Measurements from ENCODE around the gene DSCAM.

DSCAM gene

DNA sequence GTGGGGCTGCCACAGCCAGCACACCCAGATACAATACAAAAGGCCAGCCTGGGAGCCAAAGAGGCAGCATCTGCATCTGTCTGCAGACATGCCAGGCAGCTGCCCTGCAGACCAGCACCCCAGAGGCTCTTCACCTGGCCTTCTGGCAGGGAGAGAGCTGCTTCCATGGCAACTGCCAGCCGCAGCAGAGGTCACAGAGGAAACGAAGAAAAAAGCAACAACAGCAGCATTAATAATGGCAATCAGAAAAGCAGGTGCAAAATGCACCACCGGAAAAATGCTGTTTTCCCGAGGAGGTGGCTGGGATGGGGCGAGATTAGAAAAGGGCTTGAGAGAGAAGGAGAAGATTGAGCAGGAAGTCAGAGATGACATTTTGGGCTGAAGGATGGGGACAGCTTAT lies 670.2 kb downstream of the DSCAM start:
- Histone ChIP-seq H3K27ac (ENCODE audit: low read length) (no peak overlapping the region), H3K9ac (ENCODE audit: low read length in 2 of 2) (no peak overlapping the region), H3K36me3 (ENCODE audit: control insufficient read depth in 2 of 2, insufficient read depth in 2 of 2, low read length in 2 of 2) (no peaks in the 10 kb centered on the region), H3K27me3 (ENCODE audit: control insufficient read depth in 1 of 2, insufficient read depth in 2 of 2, low read length in 2 of 2) (peaks cover 6 to 9% of the 10 kb centered on the region in 2 donors), H3K4me3 (ENCODE audit: low read length in 2 of 2) (no peak overlapping the region), H3K4me1 (ENCODE audit: control insufficient read depth, insufficient read depth, low read length) (no peaks in the 10 kb centered on the region), H3K9me3 (ENCODE audit: control insufficient read depth in 2 of 2, low read length in 2 of 2) (no peaks in the 10 kb centered on the region)

- peaks cover 6 to 9% of the 10 kb centered on the region in 2 donors for H3K27me3 ChIP-seq (ENCODE audit: control insufficient read depth in 1 of 2, insufficient read depth in 2 of 2, low read length in 2 of 2)
- no peaks in the 10 kb centered on the region for H3K4me1 ChIP-seq (ENCODE audit: control insufficient read depth, insufficient read depth, low read length)
- no peaks in the 10 kb centered on the region for H3K36me3 ChIP-seq (ENCODE audit: control insufficient read depth in 2 of 2, insufficient read depth in 2 of 2, low read length in 2 of 2)
- H3K4me3 ChIP-seq (ENCODE audit: low read length in 2 of 2) = no peak overlapping the region
- no peak overlapping the region for H3K27ac ChIP-seq (ENCODE audit: low read length)
- no peak overlapping the region for H3K9ac ChIP-seq (ENCODE audit: low read length in 2 of 2)
- no peaks in the 10 kb centered on the region for H3K9me3 ChIP-seq (ENCODE audit: control insufficient read depth in 2 of 2, low read length in 2 of 2)
Observed at GRCh38 chr21:40173816-40174215, 673.1 kb downstream of the DSCAM start.

DNA sequence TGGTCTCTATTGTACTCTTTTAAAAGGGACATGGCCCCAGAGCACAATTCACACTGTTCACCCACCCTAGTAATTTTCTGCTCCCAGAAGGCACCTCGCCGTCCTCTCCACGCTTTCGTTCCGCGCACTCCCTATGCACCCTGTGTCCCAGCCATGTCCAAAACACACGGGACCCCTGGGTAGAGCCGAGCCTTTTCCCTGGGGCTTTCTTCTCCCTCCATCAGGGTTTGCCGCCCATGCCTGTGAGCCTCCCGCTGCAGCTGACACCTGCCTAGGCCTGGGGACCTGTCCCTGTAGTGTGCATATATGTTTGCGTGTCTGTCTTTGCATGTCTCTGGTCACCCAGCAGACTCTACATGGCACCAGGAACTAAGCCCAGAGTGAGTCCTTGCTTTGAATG lies 677.0 kb downstream of the DSCAM start:
- Histone ChIP-seq H3K27ac (ENCODE audit: low read length) (no peak overlapping the region), H3K36me3 (ENCODE audit: control insufficient read depth in 2 of 2, insufficient read depth in 2 of 2, low read length in 2 of 2) (no peaks in the 10 kb centered on the region), H3K9me3 (ENCODE audit: control insufficient read depth in 2 of 2, low read length in 2 of 2) (no peaks in the 10 kb centered on the region), H3K4me1 (ENCODE audit: control insufficient read depth, insufficient read depth, low read length) (no peaks in the 10 kb centered on the region), H3K27me3 (ENCODE audit: control insufficient read depth in 1 of 2, insufficient read depth in 2 of 2, low read length in 2 of 2) (no peaks in the 10 kb centered on the region), H3K9ac (ENCODE audit: low read length in 2 of 2) (no peak overlapping the region), H3K4me3 (ENCODE audit: low read length in 2 of 2) (no peak overlapping the region)

DNA sequence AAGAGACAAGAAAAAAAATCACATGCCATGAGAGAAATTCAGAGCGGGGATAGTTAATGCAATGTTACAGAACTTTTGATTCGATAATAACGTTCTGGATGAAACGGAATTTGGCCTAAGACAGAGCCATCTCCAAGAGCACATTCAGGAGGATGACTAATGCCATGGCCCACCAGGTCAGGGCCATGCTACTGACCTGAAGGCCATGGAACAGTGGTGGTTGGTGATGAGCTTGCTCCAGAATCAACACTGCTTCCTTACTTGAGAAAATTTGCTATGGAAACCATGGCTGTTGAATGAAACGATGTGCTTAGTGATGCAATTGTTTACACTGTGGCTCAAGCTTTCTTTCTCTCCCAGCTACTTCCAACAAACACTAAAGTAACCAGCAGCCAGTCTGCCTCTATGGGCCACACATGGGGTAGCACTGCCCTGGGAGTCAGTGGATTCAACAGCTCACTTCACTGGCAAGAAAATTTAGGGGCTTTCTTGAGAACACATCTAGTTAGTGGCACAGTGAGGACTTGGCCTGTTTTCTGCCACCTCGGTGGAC lies 680.6 kb downstream of the DSCAM start:
- H3K27ac ChIP-seq (ENCODE audit: low read length) = no peak overlapping the region
- no peaks in the 10 kb centered on the region for H3K9me3 ChIP-seq (ENCODE audit: control insufficient read depth in 2 of 2, low read length in 2 of 2)
- H3K27me3 ChIP-seq (ENCODE audit: control insufficient read depth in 1 of 2, insufficient read depth in 2 of 2, low read length in 2 of 2) = peaks cover 0 to 4% of the 10 kb centered on the region in 2 donors
- H3K36me3 ChIP-seq (ENCODE audit: control insufficient read depth in 2 of 2, insufficient read depth in 2 of 2, low read length in 2 of 2) = no peaks in the 10 kb centered on the region
- no peaks in the 10 kb centered on the region for H3K4me1 ChIP-seq (ENCODE audit: control insufficient read depth, insufficient read depth, low read length)
- H3K4me3 ChIP-seq (ENCODE audit: low read length in 2 of 2) = no peak overlapping the region
- no peak overlapping the region for H3K9ac ChIP-seq (ENCODE audit: low read length in 2 of 2)

DNA sequence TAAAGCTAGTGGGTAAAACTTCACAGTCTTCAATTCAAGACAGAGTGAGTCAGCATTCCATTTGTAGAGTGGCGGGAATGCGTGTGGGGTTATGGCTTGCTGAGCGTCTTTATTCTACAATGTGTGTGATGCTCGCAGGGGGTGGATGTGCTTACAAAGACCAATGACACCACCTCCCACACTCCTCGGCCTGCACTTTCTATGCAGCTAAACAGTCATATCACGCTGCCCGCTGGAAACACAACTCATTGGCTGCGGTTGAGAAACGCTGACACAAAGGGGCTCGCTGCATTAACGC lies 681.2 kb downstream of the DSCAM start:
- Histone ChIP-seq H3K36me3 (ENCODE audit: control insufficient read depth in 2 of 2, insufficient read depth in 2 of 2, low read length in 2 of 2) (no peaks in the 10 kb centered on the region), H3K9ac (ENCODE audit: low read length in 2 of 2) (no peak overlapping the region), H3K27me3 (ENCODE audit: control insufficient read depth in 1 of 2, insufficient read depth in 2 of 2, low read length in 2 of 2) (peaks cover 0 to 4% of the 10 kb centered on the region in 2 donors), H3K27ac (ENCODE audit: low read length) (no peak overlapping the region), H3K4me3 (ENCODE audit: low read length in 2 of 2) (no peak overlapping the region), H3K9me3 (ENCODE audit: control insufficient read depth in 2 of 2, low read length in 2 of 2) (no peaks in the 10 kb centered on the region), H3K4me1 (ENCODE audit: control insufficient read depth, insufficient read depth, low read length) (no peaks in the 10 kb centered on the region)

- Histone ChIP-seq H3K36me3 (ENCODE audit: control insufficient read depth in 2 of 2, insufficient read depth in 2 of 2, low read length in 2 of 2) (no peaks in the 10 kb centered on the region), H3K4me3 (ENCODE audit: low read length in 2 of 2) (no peak overlapping the region), H3K9me3 (ENCODE audit: control insufficient read depth in 2 of 2, low read length in 2 of 2) (no peaks in the 10 kb centered on the region), H3K9ac (ENCODE audit: low read length in 2 of 2) (no peak overlapping the region), H3K27me3 (ENCODE audit: control insufficient read depth in 1 of 2, insufficient read depth in 2 of 2, low read length in 2 of 2) (peaks cover 0 to 4% of the 10 kb centered on the region in 2 donors), H3K4me1 (ENCODE audit: control insufficient read depth, insufficient read depth, low read length) (no peaks in the 10 kb centered on the region), H3K27ac (ENCODE audit: low read length) (no peak overlapping the region)
Observed at GRCh38 chr21:40164905-40165772, 681.8 kb downstream of the DSCAM start.

DNA sequence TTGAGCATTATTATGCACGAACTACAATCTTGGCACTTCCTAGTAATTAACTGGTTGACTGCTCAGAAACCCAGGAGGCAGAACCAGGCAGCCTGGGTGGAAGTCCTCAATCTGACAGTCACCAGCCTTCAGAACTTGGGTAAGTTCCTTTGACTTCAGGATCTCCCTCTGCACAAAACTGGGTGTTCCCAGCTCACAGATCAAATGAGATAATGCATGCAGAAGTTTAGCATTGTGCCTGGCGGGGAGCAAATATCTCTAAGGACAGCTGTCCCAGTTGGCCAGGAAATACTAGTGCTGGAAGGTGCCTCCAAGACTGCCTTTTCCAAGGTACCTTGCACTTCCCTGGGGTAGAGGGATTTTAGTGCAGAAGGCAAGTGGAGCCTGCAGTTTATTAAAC lies 684.9 kb downstream of the DSCAM start:
- no peak overlapping the region for H3K27ac ChIP-seq (ENCODE audit: low read length)
- peaks cover 0 to 4% of the 10 kb centered on the region in 2 donors for H3K27me3 ChIP-seq (ENCODE audit: control insufficient read depth in 1 of 2, insufficient read depth in 2 of 2, low read length in 2 of 2)
- H3K36me3 ChIP-seq (ENCODE audit: control insufficient read depth in 2 of 2, insufficient read depth in 2 of 2, low read length in 2 of 2) = no peaks in the 10 kb centered on the region
- no peaks in the 10 kb centered on the region for H3K9me3 ChIP-seq (ENCODE audit: control insufficient read depth in 2 of 2, low read length in 2 of 2)
- no peaks in the 10 kb centered on the region for H3K4me1 ChIP-seq (ENCODE audit: control insufficient read depth, insufficient read depth, low read length)
- no peak overlapping the region for H3K4me3 ChIP-seq (ENCODE audit: low read length in 2 of 2)
- H3K9ac ChIP-seq (ENCODE audit: low read length in 2 of 2) = no peak overlapping the region

DNA sequence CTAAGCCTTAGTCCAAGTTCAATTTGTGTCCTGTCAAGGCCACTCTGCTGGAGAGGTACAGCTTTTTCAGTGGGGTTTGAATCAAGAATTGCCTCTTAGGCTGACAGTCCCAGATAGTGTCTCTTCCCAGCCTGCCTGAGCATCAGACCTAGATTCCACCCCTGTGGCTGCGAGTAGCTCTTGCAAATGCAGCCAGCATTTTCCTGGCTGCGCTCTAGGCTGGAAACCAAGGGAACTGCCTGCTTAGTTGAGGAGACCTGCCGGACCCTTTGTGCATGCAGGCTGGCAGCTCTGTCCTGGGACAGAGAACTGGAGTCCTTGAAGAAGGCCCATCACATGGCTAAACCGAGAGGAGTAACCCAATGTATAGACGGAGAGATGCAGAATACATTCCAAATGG lies 686.0 kb downstream of the DSCAM start:
- H3K27me3 ChIP-seq (ENCODE audit: control insufficient read depth in 1 of 2, insufficient read depth in 2 of 2, low read length in 2 of 2) = peaks cover 0 to 4% of the 10 kb centered on the region in 2 donors
- H3K4me1 ChIP-seq (ENCODE audit: control insufficient read depth, insufficient read depth, low read length) = no peaks in the 10 kb centered on the region
- no peak overlapping the region for H3K27ac ChIP-seq (ENCODE audit: low read length)
- no peaks in the 10 kb centered on the region for H3K9me3 ChIP-seq (ENCODE audit: control insufficient read depth in 2 of 2, low read length in 2 of 2)
- H3K36me3 ChIP-seq (ENCODE audit: control insufficient read depth in 2 of 2, insufficient read depth in 2 of 2, low read length in 2 of 2) = no peaks in the 10 kb centered on the region
- no peak overlapping the region for H3K9ac ChIP-seq (ENCODE audit: low read length in 2 of 2)
- H3K4me3 ChIP-seq (ENCODE audit: low read length in 2 of 2) = no peak overlapping the region

DNA sequence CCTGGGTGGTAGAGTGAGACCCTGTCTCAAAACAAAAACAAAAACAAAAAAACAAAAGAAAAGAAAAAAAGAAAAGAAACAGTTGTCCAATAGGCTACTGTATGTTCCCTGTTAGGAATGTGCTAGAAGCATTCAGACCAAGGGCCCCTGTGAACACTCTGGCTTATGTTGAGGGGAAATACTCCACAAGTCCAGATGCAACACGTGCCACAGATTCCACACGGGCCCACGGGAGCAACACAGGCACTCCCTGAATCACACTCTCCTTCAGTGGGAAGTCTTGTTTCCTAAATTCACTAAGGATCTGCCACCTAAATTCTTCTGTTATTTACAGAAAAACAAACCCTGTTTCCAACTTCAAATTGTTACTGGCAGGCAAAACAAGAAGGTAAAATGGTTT lies 688.6 kb downstream of the DSCAM start:
- no peak overlapping the region for H3K4me3 ChIP-seq (ENCODE audit: low read length in 2 of 2)
- peaks cover 2% of the 10 kb centered on the region for H3K4me1 ChIP-seq (ENCODE audit: control insufficient read depth, insufficient read depth, low read length)
- no peak overlapping the region for H3K27ac ChIP-seq (ENCODE audit: low read length)
- H3K27me3 ChIP-seq (ENCODE audit: control insufficient read depth in 1 of 2, insufficient read depth in 2 of 2, low read length in 2 of 2) = no peaks in the 10 kb centered on the region
- no peaks in the 10 kb centered on the region for H3K9me3 ChIP-seq (ENCODE audit: control insufficient read depth in 2 of 2, low read length in 2 of 2)
- H3K36me3 ChIP-seq (ENCODE audit: control insufficient read depth in 2 of 2, insufficient read depth in 2 of 2, low read length in 2 of 2) = no peaks in the 10 kb centered on the region
- no peak overlapping the region for H3K9ac ChIP-seq (ENCODE audit: low read length in 2 of 2)

DNA sequence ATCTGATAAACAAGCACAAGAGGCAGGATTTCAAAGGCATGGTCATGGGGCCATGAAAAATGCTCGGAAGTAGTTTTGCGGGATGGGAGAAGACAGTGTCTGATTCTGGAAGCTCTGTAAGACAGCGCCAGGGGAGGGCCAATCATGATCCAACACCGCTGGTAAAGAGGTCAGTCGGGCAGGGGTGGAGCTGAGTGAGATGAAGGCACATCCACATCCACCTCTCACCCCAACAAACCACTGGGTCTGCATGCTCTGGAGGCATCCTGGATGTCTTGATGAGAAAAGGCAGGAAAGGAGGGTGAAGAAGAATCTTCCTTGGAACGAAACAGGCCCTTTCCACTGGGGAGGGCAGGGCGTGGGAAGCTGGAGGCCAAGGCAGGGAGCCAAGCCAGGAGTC lies 691.4 kb downstream of the DSCAM start:
- H3K9me3 ChIP-seq (ENCODE audit: control insufficient read depth in 2 of 2, low read length in 2 of 2) = no peaks in the 10 kb centered on the region
- no peaks in the 10 kb centered on the region for H3K36me3 ChIP-seq (ENCODE audit: control insufficient read depth in 2 of 2, insufficient read depth in 2 of 2, low read length in 2 of 2)
- H3K27me3 ChIP-seq (ENCODE audit: control insufficient read depth in 1 of 2, insufficient read depth in 2 of 2, low read length in 2 of 2) = peaks cover 0 to 2% of the 10 kb centered on the region in 2 donors
- no peak overlapping the region for H3K4me3 ChIP-seq (ENCODE audit: low read length in 2 of 2)
- H3K9ac ChIP-seq (ENCODE audit: low read length in 2 of 2) = no peak overlapping the region
- peaks cover 2% of the 10 kb centered on the region for H3K4me1 ChIP-seq (ENCODE audit: control insufficient read depth, insufficient read depth, low read length)
- H3K27ac ChIP-seq (ENCODE audit: low read length) = no peak overlapping the region

DNA sequence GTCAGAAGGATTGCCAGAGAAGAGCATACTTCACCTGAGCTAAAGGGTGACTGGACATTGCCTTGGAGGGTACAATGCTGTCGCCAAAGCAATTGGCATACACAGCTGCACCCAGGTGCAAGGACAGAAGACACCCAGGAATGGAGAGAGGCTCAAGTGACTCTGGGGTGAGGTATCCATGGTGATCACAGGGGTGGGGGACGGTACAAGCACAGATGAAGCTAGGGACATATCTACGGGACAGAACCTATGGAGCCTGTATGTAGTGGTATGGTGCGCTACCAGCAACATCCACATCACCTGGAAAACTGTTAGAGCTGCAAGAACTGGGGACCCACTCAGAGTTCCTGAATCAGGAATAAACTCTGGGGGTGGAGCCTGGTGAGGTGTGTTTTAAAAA lies 693.6 kb downstream of the DSCAM start:
- no peak overlapping the region for H3K9ac ChIP-seq (ENCODE audit: low read length in 2 of 2)
- H3K36me3 ChIP-seq (ENCODE audit: control insufficient read depth in 2 of 2, insufficient read depth in 2 of 2, low read length in 2 of 2) = no peaks in the 10 kb centered on the region
- H3K4me3 ChIP-seq (ENCODE audit: low read length in 2 of 2) = no peak overlapping the region
- H3K27me3 ChIP-seq (ENCODE audit: control insufficient read depth in 1 of 2, insufficient read depth in 2 of 2, low read length in 2 of 2) = peaks cover 0 to 2% of the 10 kb centered on the region in 2 donors
- H3K27ac ChIP-seq (ENCODE audit: low read length) = no peak overlapping the region
- H3K9me3 ChIP-seq (ENCODE audit: control insufficient read depth in 2 of 2, low read length in 2 of 2) = no peaks in the 10 kb centered on the region
- peaks cover 2% of the 10 kb centered on the region for H3K4me1 ChIP-seq (ENCODE audit: control insufficient read depth, insufficient read depth, low read length)
